ENCODE results near the gene SPEN. TPM values are rescaled to one million over a fixed set of nuclear protein-coding genes. Genes with fewer than 3 reads are reported as not detected.

Gene SPEN
- total RNA-seq, 1 donor from 2014 or later, result 33.5 TPM

DNA sequence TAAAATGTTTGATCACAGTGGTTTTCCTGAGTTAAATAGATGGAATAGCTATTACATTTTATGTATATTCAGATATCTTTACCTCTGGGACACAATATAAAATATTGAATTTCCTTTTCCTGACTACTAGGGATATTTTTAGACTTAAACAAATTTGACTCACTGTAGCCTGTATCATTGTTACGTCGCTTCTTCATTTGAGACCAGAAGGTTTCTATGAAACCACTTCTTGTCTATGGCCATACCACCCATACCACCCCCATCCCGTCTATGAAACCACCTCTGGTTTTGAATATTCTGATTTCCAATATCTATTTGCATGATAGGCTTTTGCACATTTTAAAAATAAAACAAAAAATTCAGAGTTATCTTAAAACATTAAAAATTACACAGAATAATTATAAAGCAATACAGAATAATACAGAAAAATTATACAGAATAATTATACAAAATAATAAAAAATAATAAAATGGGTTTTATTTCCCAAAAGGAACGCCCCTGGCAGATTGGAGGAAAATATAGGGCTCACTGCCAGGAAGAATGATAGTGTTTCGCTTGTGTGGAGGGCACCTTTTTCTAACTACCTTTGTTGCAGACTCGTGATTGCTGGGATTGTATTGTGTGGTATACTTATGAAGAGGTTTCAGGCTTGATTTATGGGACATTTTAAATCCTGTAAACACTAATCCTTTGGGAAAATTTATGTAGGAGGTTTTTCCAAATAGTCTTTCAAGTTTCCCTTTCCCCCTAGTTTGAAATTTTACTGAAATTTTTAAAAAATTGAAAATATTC lies 4.7 kb downstream of the SPEN start:
- Mint-ChIP-seq H3K9me3 (ENCODE audit: unreplicated experiment) (no peaks in the 10 kb centered on the region), H3K4me1 (ENCODE audit: unreplicated experiment) (peaks cover 26% of the 10 kb centered on the region), H3K36me3 (ENCODE audit: low read depth, unreplicated experiment) (peaks cover 6% of the 10 kb centered on the region), H3K4me3 (ENCODE audit: unreplicated experiment) (no peak overlapping the region), H3K27me3 (ENCODE audit: unreplicated experiment) (peaks cover 5% of the 10 kb centered on the region), H3K27ac (ENCODE audit: unreplicated experiment) (peak overlapping the region; percentile 11)
- no peak for DNase-seq (ENCODE audit: low spot score)
- TF ChIP-seq, protein P1, sequence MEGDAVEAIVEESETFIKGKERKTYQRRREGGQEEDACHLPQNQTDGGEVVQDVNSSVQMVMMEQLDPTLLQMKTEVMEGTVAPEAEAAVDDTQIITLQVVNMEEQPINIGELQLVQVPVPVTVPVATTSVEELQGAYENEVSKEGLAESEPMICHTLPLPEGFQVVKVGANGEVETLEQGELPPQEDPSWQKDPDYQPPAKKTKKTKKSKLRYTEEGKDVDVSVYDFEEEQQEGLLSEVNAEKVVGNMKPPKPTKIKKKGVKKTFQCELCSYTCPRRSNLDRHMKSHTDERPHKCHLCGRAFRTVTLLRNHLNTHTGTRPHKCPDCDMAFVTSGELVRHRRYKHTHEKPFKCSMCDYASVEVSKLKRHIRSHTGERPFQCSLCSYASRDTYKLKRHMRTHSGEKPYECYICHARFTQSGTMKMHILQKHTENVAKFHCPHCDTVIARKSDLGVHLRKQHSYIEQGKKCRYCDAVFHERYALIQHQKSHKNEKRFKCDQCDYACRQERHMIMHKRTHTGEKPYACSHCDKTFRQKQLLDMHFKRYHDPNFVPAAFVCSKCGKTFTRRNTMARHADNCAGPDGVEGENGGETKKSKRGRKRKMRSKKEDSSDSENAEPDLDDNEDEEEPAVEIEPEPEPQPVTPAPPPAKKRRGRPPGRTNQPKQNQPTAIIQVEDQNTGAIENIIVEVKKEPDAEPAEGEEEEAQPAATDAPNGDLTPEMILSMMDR (IDR thresholded peaks at IDR 0.05; ENCODE audit: unreplicated experiment), result no peak

- Mint-ChIP-seq H3K9me3 (ENCODE audit: unreplicated experiment) (no peaks in the 10 kb centered on the region), H3K4me1 (ENCODE audit: unreplicated experiment) (peaks cover 26% of the 10 kb centered on the region), H3K27ac (ENCODE audit: unreplicated experiment) (no peak overlapping the region), H3K27me3 (ENCODE audit: unreplicated experiment) (peaks cover 5% of the 10 kb centered on the region), H3K36me3 (ENCODE audit: low read depth, unreplicated experiment) (peaks cover 6% of the 10 kb centered on the region), H3K4me3 (ENCODE audit: unreplicated experiment) (no peak overlapping the region)
- DNase-seq (ENCODE audit: low spot score), result no peak
- TF ChIP-seq, protein P1 (IDR thresholded peaks at IDR 0.05; ENCODE audit: unreplicated experiment), result no peak
Measured at GRCh38 chr1:15852828-15853302, 5.4 kb downstream of the SPEN start.

GRCh38 chr1:15856888-15857287 lies 9.4 kb downstream of the SPEN start:
- TF ChIP-seq, protein P1 (IDR thresholded peaks at IDR 0.05; ENCODE audit: unreplicated experiment), result no peak
- Mint-ChIP-seq H3K9me3 (ENCODE audit: unreplicated experiment) (no peaks in the 10 kb centered on the region), H3K27ac (ENCODE audit: unreplicated experiment) (no peak overlapping the region), H3K4me3 (ENCODE audit: unreplicated experiment) (no peak overlapping the region), H3K27me3 (ENCODE audit: unreplicated experiment) (peaks cover 4% of the 10 kb centered on the region), H3K4me1 (ENCODE audit: unreplicated experiment) (peaks cover 3% of the 10 kb centered on the region), H3K36me3 (ENCODE audit: low read depth, unreplicated experiment) (no peaks in the 10 kb centered on the region)
- no peak for DNase-seq (ENCODE audit: low spot score)

DNA sequence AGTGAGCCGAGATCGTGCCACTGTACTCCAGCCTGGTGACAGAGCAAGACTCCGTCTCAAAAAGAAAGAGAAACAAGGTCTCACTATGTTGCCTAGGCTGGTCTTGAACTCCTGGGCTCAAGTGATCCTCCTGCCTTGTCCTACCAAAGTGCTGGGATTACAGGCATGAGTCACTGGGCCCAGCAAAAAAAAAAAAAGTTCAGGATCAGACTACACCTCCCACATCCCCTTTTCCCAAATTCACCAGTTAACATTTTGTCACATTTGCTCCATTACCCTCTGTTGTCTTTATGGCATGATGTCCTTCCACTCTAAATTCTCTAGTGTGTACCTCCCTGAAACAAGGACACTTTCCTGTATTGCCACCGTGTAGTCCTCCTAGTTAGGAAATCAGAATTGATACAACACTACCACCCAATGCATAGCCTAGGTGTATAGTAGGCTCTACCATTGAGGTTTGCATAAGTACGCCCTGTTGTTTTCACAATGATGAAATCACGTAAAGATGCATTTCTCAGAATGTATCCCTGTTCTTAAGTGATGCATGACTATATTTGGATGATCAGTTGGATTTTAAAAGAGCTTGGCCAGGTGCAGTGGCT lies 10.7 kb downstream of the SPEN start:
- H3K36me3 Mint-ChIP-seq (ENCODE audit: low read depth, unreplicated experiment), result no peaks in the 10 kb centered on the region
- peaks cover 4% of the 10 kb centered on the region for H3K27me3 Mint-ChIP-seq (ENCODE audit: unreplicated experiment)
- no peak overlapping the region for H3K4me3 Mint-ChIP-seq (ENCODE audit: unreplicated experiment)
- no peak for DNase-seq (ENCODE audit: low spot score)
- H3K4me1 Mint-ChIP-seq (ENCODE audit: unreplicated experiment), result no peaks in the 10 kb centered on the region
- H3K9me3 Mint-ChIP-seq (ENCODE audit: unreplicated experiment), result no peaks in the 10 kb centered on the region
- H3K27ac Mint-ChIP-seq (ENCODE audit: unreplicated experiment), result peak overlapping the region; percentile 48
- TF ChIP-seq, protein P1 (IDR thresholded peaks at IDR 0.05; ENCODE audit: unreplicated experiment), result no peak
